ENCODE data around the gene KSR2. TPM values are rescaled to one million over a fixed set of nuclear protein-coding genes. Genes with fewer than 3 reads are reported as not detected.

KSR2 gene
- total RNA-seq, 1 donor, result under 0.01 TPM

DNA sequence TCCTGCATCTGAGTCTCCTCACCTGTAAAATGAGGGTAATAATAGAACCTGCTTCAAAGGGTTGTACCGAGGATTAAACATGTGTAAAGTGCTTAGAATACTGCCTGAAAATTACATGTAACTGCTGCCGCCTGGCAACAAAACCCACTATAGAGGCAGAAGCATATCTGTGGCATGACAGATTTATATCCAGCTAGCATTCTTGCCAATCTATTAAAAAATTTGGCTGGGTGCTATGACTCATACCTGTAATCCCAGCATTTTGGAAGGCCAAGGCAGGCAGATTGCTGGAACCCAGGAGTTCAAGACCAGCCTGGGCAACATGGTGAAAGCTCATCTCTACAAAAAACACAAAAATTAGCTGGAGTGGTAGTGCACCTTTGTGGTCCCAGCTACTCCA, 16.4 kb upstream of the KSR2 start:
- peak; percentile 11 for DNase-seq (ENCODE audit: low read depth)
- TF ChIP-seq, protein P1, sequence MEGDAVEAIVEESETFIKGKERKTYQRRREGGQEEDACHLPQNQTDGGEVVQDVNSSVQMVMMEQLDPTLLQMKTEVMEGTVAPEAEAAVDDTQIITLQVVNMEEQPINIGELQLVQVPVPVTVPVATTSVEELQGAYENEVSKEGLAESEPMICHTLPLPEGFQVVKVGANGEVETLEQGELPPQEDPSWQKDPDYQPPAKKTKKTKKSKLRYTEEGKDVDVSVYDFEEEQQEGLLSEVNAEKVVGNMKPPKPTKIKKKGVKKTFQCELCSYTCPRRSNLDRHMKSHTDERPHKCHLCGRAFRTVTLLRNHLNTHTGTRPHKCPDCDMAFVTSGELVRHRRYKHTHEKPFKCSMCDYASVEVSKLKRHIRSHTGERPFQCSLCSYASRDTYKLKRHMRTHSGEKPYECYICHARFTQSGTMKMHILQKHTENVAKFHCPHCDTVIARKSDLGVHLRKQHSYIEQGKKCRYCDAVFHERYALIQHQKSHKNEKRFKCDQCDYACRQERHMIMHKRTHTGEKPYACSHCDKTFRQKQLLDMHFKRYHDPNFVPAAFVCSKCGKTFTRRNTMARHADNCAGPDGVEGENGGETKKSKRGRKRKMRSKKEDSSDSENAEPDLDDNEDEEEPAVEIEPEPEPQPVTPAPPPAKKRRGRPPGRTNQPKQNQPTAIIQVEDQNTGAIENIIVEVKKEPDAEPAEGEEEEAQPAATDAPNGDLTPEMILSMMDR (IDR thresholded peaks at IDR 0.05; ENCODE audit: insufficient read depth, low read length), result no peak
- no peak overlapping the region for H3K4me3 ChIP-seq (ENCODE audit: low read depth, low read length)

DNA sequence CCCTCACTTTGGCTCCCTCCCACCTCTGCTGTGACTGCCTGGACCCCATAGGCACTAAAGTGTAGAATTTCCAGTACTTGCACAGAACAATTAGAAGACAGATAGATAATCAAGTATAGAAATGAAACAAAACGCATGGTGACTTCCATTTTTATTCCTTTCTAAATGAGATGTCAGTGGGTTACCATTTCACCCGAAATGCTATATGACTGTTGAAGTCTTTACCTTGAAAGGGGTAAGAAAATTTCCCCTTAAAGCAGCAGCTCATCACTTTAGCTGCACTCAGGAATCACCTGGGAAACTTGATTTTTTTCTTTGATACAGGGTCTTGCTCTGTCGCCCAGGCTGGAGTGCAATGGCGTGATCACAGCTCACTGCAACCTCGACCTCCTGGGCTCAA, 12.5 kb upstream of the KSR2 start:
- TF ChIP-seq, protein P1 (IDR thresholded peaks at IDR 0.05; ENCODE audit: insufficient read depth, low read length), result no peak
- DNase-seq (ENCODE audit: low read depth), result no peak

DNA sequence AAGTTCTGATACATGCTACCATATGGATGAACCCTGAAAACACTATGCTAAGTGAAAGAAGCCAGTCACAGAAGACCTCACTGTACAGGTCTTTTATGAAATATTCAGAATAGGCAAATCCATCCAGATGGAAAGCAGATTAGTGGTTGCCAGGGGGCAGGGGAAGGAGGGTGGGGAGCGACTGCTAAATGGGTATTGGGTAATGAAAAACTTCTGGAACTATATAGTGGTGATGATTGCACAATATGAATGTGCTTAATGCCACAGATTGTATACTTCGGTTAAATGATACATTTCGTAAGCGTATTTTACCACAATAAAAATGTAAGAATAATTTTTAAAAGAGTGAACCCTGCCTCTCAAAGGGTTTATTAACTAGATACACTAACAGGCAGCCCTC, 11.8 kb upstream of the KSR2 start:
- no peak overlapping the region for H3K4me3 ChIP-seq (ENCODE audit: low read depth, low read length)
- DNase-seq (ENCODE audit: low read depth), result no peak
- TF ChIP-seq, protein P1 (IDR thresholded peaks at IDR 0.05; ENCODE audit: insufficient read depth, low read length), result no peak

More for the DNA sequence above, 12.5 kb upstream of the KSR2 start:
- no peak overlapping the region for H3K4me3 ChIP-seq (ENCODE audit: low read depth, low read length)

DNA sequence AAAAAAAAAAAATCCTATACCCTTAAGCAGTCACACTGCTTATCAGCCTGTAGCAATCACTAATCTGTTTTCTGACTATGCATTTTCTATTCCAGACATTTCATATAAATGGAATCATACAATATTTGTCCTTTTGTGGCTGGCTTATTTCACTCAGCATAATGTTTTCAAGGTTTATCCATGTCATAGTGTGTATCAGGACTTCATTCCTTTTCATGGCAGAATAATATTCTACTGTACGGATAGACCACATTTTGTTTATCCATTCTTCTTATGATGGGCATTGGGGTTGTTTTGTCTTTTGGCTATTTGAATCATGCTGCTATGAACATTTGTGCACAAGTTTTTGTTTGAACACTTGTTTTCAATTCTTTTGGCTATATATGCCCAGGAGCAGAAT, 8.6 kb upstream of the KSR2 start:
- TF ChIP-seq, protein P1 (IDR thresholded peaks at IDR 0.05; ENCODE audit: insufficient read depth, low read length), result no peak
- H3K4me3 ChIP-seq (ENCODE audit: low read depth, low read length), result no peak overlapping the region
- no peak for DNase-seq (ENCODE audit: low read depth)

DNA sequence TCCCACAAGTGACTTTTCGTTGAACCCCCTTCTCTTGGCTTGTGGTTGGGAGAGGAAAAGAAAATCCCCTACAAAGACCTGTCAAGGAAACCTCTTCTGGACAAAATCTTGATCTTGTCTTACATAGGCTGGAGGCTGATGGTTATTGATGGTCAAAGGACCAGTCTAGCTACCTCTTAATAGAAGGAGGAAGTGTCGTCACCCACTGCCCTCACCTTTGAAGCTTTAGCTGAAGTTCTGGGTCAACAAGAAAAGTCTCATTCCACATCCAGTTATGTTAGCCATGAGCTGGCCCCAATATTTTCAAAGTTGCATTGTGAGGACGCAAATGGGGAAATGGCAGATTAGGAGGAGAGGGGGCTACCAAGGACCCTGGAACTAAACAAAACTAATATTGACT, 6.2 kb upstream of the KSR2 start:
- TF ChIP-seq, protein P1 (IDR thresholded peaks at IDR 0.05; ENCODE audit: insufficient read depth, low read length), result no peak
- no peak overlapping the region for H3K4me3 ChIP-seq (ENCODE audit: low read depth, low read length)
- no peak for DNase-seq (ENCODE audit: low read depth)

DNA sequence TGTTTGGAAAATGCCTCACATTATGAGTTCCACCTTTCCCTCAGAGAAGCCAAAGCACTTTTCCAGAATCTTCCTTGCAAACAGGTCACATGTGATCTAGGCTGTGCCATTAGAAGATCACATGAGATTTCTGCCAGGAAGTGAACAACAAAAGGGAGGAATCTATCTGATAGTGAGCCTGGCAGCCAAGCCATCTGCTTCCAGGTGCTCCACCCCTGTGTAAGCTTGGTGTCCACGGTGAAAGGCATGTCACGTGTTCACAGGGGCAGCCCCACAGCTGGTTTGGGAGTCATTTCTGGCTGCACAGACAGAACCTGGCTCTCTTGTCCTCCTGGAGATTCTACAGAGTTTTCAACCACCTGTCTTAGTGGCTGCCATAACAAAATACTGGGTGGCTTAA, 3.5 kb upstream of the KSR2 start:
- no peak for DNase-seq (ENCODE audit: low read depth)
- no peak overlapping the region for H3K4me3 ChIP-seq (ENCODE audit: low read depth, low read length)
- TF ChIP-seq, protein P1 (IDR thresholded peaks at IDR 0.05; ENCODE audit: insufficient read depth, low read length), result no peak

DNA sequence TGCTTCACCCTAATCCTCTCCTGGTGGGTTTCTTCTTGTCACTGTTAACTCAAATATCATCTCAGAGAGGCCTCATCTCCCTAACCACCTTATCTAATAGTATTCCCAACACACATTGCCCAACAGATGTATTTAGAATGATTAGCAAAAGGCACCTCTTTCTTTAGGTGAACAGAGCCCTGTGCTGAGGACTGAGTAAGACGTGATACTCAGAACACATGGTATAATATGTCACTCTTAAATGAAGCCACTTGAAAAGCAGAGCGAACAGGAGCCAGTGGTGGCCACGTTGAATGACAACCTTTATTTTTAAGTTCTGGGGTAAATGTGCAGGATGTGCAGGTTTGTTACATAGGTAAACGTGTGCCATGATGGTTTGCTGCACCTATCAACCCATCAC, 1.5 kb upstream of the KSR2 start:
- no peak for DNase-seq (ENCODE audit: low read depth)
- no peak overlapping the region for H3K4me3 ChIP-seq (ENCODE audit: low read depth, low read length)
- TF ChIP-seq, protein P1 (IDR thresholded peaks at IDR 0.05; ENCODE audit: insufficient read depth, low read length), result no peak
